ENCODE measurements around the gene ACYP1.

ACYP1 gene

GRCh38 chr14:75063491-75064204, at the start of gene ACYP1:
Gene ACYP1, minus strand, starts transcription at chr14:75064024. Its CDS starts 471 bp downstream, at chr14:75063553.
- DNase-seq, result peak; percentile 91

- no peak for DNase-seq
These were observed 46.1 kb upstream of the ACYP1 start for GRCh38 chr14:75109877-75110276.

- DNase-seq, result no peak
These were observed 43.4 kb upstream of the ACYP1 start for GRCh38 chr14:75107186-75107585.

DNA sequence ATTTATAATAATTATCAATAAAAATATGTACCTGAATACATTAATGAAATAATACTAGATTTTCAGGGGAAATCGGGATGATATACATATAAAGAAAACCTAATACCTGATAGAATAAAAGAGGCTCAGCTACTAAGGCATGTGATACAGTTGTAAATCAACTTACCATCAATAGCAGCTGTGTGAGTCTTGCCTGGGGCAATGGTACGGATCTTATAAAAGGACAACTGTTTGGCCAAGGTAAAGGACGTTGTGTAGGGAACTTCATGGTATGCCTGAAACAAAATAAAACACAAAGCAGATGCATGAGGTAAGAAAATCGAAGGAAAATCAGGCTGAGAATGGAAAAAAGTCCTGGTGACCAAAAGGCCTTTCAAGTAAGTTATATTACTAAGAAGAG, 37.7 kb upstream of the ACYP1 start:
- DNase-seq, result no peak

DNA sequence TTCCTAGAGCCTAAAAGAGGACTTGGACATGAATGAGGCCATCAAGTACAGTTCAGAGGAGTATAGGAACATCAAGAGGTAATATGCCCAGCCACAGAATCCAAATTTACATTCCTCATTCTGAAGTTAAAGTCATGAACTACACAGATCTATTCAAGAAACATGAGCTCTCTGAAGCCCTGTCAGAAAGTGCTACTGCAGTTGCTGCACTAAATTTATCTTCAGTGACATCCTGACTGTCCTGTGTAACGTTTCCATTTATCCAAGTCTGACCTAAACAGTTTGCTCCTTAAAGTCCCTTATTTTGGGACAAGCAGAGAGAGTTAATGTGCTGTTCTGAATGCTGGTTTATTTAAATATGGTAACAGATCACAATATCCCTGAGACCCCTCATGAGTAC, 34.9 kb upstream of the ACYP1 start:
- no peak for DNase-seq

DNA sequence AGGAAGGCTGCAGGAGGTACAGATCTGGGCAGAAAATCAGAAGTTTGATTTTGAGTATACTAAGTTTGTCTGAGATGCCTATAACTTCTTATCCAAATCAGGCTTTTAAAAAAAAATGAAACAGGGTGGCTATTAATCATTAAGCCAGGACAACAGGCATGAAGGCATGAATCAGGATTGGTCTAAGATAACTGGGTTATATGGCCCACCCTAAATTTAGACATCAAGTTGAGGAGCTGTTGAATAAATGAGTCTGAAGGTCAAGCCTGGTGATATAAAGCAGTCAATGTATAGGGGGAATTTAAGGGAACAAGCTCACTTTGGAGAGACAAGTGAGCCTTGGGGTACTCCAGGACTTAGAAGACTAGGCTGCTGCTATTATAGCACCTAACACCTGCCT, 34.4 kb upstream of the ACYP1 start:
- DNase-seq, result no peak

- DNase-seq, result no peak
These were observed 33.1 kb upstream of the ACYP1 start for GRCh38 chr14:75096959-75097358.

- no peak for DNase-seq
These were observed 31.9 kb upstream of the ACYP1 start for GRCh38 chr14:75095690-75096089.

DNA sequence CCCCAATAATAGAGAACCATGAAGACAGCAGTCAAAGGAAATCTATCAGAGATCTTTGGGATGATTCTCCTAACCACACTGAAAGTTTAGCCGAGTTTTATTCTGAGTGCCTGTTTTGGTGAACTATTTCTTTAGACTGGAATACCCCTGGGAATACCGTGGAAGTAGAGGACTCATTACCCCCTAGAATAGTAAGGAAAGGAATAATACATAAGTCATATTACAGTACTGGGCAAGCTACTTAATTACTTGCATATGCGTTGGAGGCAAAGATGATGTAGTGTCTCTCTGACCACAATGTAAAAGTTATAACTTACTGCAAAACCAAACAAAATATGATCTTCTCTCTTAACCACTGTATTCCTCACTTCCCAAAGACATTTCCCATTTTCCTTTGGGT, 31.1 kb upstream of the ACYP1 start:
- no peak for DNase-seq

DNA sequence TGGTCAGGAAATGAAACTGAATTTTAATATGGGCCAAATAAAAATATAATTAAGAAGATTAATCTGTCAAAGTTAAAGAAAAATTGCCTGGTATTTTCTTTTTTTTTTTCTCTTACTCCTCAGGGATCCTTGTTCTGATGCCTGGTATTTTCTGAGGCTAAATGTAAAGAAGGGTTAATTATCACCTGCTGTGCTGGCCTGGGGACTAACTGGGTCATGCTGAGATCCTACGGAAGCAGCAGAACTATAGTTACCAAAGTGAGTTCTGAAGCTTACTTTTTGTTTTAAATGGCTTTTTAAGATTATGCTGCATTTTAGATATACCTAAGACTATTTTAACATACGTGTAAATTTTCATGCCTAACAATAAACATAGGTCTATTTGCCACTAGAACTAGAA, 28.9 kb upstream of the ACYP1 start:
- DNase-seq, result no peak

- DNase-seq, result no peak
These were observed 27.4 kb upstream of the ACYP1 start for GRCh38 chr14:75091251-75091650.

DNA sequence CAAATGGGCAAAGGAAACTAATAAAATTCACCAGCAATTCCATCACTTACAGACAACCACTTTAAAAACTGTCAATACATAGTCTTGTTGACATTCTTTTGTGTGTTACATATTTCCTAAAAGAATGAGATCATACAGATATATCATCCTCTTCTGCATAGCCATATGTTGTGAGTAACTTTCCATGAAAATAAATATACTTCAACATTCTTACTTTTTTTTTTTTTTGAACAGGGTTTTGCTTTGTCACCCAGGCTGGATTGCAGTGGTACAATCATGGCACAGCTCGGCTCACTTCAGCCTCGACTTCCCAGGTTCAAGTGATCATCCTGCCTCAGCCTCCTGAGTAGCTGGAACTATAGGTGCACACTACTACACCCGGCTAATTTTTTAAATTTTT, 26.5 kb upstream of the ACYP1 start:
- no peak for DNase-seq

DNA sequence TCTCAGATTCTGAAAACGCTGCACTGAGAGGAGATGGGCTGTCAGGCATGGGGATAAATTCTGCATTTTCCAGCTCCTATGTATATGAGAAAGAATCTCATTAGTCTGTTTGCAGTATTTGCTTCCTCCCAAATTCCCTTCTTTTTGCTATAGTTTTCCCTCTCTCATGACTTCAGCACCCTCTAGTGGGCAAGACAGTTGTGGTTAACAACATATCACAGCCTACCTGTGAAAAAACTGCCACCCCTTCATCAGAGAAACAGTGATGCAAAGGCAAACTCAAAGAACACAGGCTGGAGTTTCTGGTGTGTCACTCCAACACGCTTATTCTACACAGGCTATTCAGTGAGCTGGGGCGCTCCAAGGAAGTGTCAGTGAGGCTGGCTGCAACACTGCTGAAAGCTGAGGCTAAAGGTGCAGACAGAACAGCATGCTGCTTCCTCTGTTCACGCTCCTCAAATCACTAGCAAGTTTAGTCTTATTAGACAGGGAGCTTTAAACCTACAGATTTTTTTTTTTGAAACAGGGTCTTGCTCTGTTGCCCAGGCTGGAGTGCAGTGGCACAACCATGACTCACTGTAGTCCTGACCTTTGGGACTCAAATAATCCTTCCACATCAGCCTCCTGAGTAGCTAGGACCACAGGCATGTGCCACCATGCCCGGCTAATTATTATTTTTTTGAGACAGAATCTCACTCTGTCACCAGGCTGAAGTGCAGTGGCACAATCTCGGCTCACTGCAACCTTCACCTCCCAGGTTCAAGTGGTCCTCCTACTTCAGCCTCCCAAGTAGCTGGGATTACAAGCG, 24.9 kb upstream of the ACYP1 start:
- no peak for DNase-seq

DNA sequence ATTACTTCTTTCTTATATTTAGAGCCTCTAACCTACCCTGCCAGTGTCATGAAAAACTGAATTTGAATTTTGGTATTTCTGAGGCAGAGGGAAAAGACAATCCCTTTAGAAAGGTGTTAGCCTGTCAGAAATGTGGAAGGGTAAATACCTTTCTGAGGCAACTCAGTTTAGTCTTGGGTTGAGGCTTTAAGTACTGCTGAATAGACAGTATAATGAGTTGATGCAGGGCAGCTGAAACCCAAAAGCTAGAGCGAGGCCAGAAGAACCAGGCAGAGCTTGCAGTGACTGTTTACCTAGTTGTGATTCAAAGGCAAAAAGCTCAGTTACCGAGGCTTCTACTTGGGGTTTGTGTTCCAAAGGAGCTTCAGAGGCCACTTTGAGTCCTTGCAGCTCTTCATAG, 24.3 kb upstream of the ACYP1 start:
- no peak for DNase-seq

DNA sequence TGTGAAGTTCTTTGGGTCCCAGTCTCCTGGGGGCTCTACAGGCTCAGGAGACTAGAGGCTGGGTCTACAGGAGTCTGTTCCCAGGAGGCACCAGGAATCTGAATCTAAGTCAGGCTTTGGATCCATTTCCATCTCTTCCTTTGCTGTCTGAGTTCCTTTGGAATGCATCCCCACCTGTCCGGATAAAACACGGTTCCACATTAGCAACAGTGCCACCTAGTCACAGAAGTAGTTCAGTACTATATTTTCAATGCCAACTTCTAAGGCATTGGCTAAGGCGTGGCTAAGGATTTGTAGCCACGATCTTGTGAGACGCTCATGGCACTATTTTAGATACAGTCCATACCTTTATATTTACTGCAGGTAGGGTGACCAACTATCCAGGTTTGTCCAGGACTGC, 20.7 kb upstream of the ACYP1 start:
- no peak for DNase-seq

DNA sequence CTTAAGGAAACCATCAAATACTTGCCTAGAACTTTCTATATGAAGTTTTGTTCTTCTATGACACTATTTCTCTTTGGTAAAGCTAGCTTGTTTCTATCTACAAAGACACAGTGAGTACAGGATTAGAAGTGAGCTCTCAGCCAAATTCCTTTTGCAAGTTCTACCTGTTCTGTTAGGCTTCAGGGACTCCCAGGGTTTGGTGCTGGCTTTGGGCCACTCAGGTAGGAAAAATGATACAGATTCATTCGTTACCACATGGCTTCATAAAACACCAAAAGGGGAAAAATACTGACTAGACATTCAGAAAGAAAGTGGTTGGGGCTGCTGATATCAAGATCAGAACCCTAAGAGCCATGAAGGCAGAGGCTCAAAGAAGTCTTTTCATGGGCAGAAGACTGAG, 19.4 kb upstream of the ACYP1 start:
- DNase-seq, result no peak

GRCh38 chr14:75081660-75082229, 17.9 kb upstream of the ACYP1 start:
- no peak for DNase-seq

GRCh38 chr14:75079521-75079920, 15.7 kb upstream of the ACYP1 start:
- no peak for DNase-seq

DNA sequence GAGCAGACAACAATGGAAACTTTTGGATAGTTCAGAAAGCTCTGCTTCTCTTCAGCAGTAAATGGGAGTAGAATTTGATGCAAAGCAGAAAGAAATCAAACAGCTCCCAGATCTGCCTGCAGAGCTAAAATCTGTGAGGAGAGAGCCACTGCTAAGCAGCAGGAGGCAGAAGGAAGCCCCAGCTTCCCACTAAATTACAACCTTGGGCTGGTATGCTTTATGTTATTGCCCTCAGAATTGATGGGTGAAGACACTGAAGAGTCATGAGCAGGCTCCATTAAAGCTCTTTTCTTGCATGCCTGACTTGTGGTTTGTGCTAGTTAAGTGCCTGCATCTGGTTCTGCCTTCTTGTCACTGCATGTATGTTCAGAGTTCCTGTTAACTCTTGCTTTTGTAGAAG, 14.0 kb upstream of the ACYP1 start:
- DNase-seq, result no peak

- DNase-seq, result no peak
These were observed 6.6 kb upstream of the ACYP1 start for GRCh38 chr14:75070383-75070782.

DNA sequence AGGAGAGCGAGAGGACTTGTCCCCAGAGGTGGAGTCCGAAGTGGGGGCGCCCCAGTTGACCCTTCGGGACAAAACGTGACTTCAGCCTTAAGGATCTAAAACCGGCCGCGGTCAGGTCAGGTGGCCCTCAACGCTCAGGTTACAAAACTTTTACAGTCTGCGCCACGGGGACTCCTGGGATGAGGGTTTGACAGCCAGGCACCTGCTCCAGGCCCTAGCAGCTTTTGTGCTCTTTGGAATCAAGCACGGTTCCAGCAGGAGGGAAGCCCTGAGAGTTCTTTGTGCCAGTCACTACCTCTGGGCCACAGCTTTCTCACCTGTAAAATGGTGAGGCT, 6.0 kb upstream of the ACYP1 start:
- DNase-seq, result no peak

DNA sequence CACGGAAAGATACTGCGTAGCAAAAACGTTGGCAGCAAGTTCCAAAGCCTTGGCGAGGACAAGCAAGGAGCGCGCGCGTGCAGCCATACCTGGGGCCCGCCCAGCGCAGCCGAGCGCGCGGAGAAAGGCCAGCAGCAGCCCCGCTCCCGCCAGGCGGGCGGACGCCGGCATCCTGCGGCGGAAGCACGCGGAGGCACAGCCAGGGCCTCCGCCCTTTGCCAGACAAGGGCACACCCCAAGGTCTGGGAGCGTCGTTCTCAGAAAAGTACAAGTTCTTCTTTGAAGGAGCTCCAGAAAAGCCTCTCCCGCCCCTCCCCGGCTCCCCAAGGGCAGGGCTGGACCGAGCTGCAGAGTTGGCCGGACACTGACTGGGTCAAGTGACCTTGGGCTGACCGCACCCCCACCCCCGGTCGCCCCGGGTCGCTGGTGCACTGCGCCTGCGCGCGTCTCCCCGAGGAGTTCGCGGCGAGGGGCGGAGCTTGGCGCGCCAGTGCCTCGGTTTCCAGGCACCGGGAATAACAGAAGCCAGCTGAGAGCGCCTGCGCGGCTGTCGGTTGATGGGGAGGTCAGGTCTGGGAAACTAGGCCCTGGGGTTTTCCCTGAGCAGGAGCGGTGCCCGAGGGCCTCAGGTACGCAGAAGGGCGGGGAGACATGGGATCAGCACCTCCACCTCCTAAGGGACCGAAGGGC, 5.4 kb upstream of the ACYP1 start, which contains the start of gene ZC2HC1C:
ZC2HC1C (plus strand) TSS at position 521 of the 690 bp plus-strand sequence. CDS start 933 bp downstream, outside the sequence.
- DNase-seq, result peak; percentile 60

- no peak for DNase-seq
These were observed 4.7 kb upstream of the ACYP1 start for GRCh38 chr14:75068294-75069120.

Data from activated T-cell treated with anti-CD3 and anti-CD28 coated beads, Interleukin-2, amount 50 U/mL, for 1 hour (primary cell).